ENCODE measurements around the gene GOLGA6B.
"Not testable (repeated sequence)": the region's sequence is repeated elsewhere in the genome, so short reads cannot be mapped to it uniquely, and the experiment has no call there.

The GOLGA6B gene

GRCh38 chr15:72654397-72654796 is at the start of gene GOLGA6B:
Gene GOLGA6B (plus strand): TSS chr15:72654697. CDS start chr15:72654738, 41 bp downstream.
- DNase-seq (ENCODE audit: low read depth, low spot score); H3K4me3 ChIP-seq (ENCODE audit: low read depth, low read length); CTCF ChIA-PET; POLR2A ChIA-PET: not testable (repeated sequence)

GRCh38 chr15:72604794-72605193 is 49.7 kb upstream of the GOLGA6B start:
- CTCF ChIA-PET = no interaction called here
- no peak overlapping the region for H3K4me3 ChIP-seq (ENCODE audit: low read depth, low read length)
- no peak for DNase-seq (ENCODE audit: low read depth, low spot score)
- TF ChIP-seq CTCF (IDR thresholded peaks at IDR 0.05; ENCODE audit: insufficient read depth, low read length, missing control alignments) = no peak
- POLR2A ChIA-PET = no interaction called here

- DNase-seq (ENCODE audit: low read depth, low spot score); POLR2A ChIA-PET; H3K4me3 ChIP-seq (ENCODE audit: low read depth, low read length): not testable (repeated sequence)
- CTCF ChIA-PET = interaction anchor here (5.6 kb wide), 1 partner anchor 8 kb away, joined by 41 read pairs; no protein-coding TSS in a partner anchor
Observed at GRCh38 chr15:72608084-72608483, 46.4 kb upstream of the GOLGA6B start.

- DNase-seq (ENCODE audit: low read depth, low spot score) = no peak
- ChIA-PET POLR2A (interaction anchor here (0.6 kb wide), 1 partner anchor 16 kb away, joined by 5 read pairs; no protein-coding TSS in a partner anchor), CTCF (interaction anchor here (5.6 kb wide), 1 partner anchor 10 kb away, joined by 41 read pairs; no protein-coding TSS in a partner anchor)
- TF ChIP-seq CTCF (IDR thresholded peaks at IDR 0.05; ENCODE audit: insufficient read depth, low read length, missing control alignments) = no peak
- no peak overlapping the region for H3K4me3 ChIP-seq (ENCODE audit: low read depth, low read length)
Observed at GRCh38 chr15:72609862-72610261, 44.6 kb upstream of the GOLGA6B start.

GRCh38 chr15:72612324-72612723 is 42.2 kb upstream of the GOLGA6B start:
- H3K4me3 ChIP-seq (ENCODE audit: low read depth, low read length); POLR2A ChIA-PET; DNase-seq (ENCODE audit: low read depth, low spot score): not testable (repeated sequence)
- CTCF ChIA-PET = interaction anchor here (5.6 kb wide), 1 partner anchor 13 kb away, joined by 41 read pairs; no protein-coding TSS in a partner anchor

- no peak for TF ChIP-seq CTCF (IDR thresholded peaks at IDR 0.05; ENCODE audit: insufficient read depth, low read length, missing control alignments)
- ChIA-PET CTCF (interaction anchor here (1.4 kb wide), 1 partner anchor 15 kb away, joined by 4 read pairs; no protein-coding TSS in a partner anchor), POLR2A (no interaction called here)
- DNase-seq (ENCODE audit: low read depth, low spot score) = no peak
- H3K4me3 ChIP-seq (ENCODE audit: low read depth, low read length) = no peak overlapping the region
Observed at GRCh38 chr15:72614810-72615532, 39.5 kb upstream of the GOLGA6B start.

GRCh38 chr15:72615533-72616233 is 38.8 kb upstream of the GOLGA6B start:
- CTCF ChIA-PET = interaction anchor here (1.4 kb wide), 1 partner anchor 16 kb away, joined by 4 read pairs; no protein-coding TSS in a partner anchor
- POLR2A ChIA-PET; DNase-seq (ENCODE audit: low read depth, low spot score); H3K4me3 ChIP-seq (ENCODE audit: low read depth, low read length): not testable (repeated sequence)

GRCh38 chr15:72616491-72617210 is 37.8 kb upstream of the GOLGA6B start:
- DNase-seq (ENCODE audit: low read depth, low spot score) = no peak
- ChIA-PET CTCF (interaction anchor here (0.8 kb wide), 1 partner anchor 17 kb away, joined by 3 read pairs; no protein-coding TSS in a partner anchor), POLR2A (no interaction called here)
- no peak for TF ChIP-seq CTCF (IDR thresholded peaks at IDR 0.05; ENCODE audit: insufficient read depth, low read length, missing control alignments)
- no peak overlapping the region for H3K4me3 ChIP-seq (ENCODE audit: low read depth, low read length)

GRCh38 chr15:72623854-72624253 is 30.6 kb upstream of the GOLGA6B start:
- CTCF ChIA-PET = interaction anchor here (2.0 kb wide), 1 partner anchor 24 kb away, joined by 12 read pairs; no protein-coding TSS in a partner anchor
- H3K4me3 ChIP-seq (ENCODE audit: low read depth, low read length); DNase-seq (ENCODE audit: low read depth, low spot score); POLR2A ChIA-PET: not testable (repeated sequence)

- CTCF ChIA-PET; DNase-seq (ENCODE audit: low read depth, low spot score); H3K4me3 ChIP-seq (ENCODE audit: low read depth, low read length): not testable (repeated sequence)
- POLR2A ChIA-PET = interaction anchor here (0.6 kb wide), 1 partner anchor 16 kb away, joined by 5 read pairs; no protein-coding TSS in a partner anchor
Observed at GRCh38 chr15:72626153-72626552, 28.3 kb upstream of the GOLGA6B start.
